ENCODE results near the gene OPCML.

Gene OPCML

DNA sequence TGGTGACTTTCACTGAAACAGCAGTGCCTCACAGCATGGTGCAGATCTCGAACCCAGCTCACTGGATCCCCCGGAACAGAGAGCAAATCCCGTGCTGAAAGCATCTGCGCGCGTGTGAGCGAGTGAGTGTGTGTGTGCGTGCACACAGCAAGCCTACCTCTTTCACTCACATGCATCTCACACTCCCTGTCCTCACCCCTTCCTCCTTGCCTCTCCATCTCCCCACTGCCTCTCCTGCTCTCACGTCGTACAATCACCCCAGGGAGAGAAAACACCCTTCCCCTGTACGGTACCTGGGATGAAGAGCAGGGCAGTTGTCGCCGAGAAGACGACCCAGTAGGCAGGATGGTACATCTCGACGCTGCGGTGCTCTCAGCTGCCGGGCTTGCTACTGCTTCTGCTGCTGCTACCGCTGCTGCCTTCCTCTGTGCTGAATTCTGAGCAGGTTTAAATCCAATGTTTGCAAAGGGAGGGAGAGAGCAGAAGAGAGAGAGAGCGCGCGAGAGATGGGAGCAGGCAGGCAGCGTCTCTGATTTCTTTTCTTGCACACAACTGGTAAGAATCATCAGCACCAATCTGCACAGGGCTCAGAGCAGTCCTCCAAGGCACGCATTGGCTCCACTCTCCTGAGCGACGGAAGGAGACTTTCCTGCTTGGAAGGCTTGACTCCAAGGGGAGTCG lies at the start of gene OPCML:
OPCML (minus strand) TSS at position 531 of the 681 bp plus-strand sequence.
- no peak for DNase-seq

DNA sequence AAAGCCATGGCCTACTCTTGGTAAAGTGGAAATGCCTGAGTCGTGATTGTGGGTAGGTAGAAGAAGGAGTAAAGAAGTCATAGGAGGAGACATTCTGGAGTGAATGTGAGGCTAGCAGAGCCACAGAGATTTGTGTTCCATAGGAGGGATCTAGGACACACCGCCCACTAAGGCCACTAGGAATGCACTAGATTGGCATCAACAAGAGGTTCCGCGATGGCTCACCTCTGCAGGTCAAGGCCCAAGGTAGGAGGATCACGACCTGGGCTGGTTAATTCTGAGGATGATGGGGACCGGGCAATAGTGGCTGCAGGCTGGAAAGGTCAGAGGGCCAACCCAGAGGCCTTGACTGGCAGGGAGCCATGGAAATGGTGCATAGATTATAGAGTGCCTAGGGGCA lies 48.8 kb upstream of the OPCML start:
- no peak for DNase-seq

DNA sequence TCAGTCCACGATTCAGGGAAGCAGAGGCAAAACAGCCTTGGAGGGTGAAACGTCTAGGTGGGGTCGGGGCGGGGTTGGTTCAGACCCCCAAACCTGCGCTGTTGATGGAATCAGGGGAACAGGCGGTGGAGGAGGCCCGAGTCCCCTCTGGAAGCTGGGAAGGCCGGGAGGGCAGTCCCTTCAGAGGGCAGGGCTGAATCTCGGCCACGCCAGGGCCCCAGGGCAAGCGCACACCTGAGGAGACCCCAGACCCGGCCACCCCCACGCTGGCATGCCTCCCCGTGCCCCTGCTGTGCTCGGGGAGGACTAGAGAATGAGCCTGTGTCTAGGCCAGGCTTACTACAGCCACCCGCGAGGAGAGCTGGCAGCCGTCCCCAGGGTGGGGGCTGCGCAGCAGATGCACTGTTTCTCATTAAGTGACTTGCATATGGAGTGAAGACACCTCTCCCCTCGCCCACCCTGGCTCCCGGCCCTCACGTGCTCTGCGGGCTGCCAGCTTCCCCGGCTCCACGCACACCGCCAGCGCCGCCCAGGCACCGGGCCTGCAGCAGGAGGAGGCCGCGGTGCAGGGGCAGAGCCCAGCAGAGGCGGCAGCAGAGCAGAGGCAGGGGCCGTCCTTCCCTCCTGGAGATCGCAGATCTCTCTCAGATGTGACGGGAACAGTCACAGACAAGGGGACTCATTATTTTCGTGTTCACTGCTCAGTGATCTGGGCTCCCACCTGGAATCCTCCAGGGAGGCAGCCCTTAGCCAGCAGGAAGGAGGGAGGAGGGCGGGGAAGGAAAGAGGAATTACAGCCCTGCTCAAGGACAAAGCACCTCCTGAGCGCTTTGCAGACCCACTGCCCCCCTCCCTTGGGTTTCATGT lies 47.1 kb upstream of the OPCML start:
- no peak for DNase-seq

DNA sequence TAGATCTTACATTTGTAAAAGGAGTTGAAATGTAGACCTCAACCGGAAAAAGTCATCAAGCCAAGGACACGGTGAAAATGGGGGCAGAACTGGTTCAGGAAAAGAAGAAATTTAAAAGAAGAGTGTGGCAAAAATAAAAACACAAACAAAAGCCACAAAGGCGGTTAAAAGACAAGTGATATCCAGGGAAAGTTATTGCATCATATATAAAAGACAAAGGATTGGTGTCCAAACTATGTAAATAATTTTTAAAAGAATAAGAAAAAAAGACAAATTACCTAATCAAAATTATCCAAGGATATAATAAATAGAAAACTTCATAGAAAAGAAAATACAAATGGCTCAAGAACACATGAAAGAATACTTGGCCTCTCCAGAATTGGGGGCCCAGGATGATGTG lies 45.1 kb upstream of the OPCML start:
- DNase-seq = no peak

DNA sequence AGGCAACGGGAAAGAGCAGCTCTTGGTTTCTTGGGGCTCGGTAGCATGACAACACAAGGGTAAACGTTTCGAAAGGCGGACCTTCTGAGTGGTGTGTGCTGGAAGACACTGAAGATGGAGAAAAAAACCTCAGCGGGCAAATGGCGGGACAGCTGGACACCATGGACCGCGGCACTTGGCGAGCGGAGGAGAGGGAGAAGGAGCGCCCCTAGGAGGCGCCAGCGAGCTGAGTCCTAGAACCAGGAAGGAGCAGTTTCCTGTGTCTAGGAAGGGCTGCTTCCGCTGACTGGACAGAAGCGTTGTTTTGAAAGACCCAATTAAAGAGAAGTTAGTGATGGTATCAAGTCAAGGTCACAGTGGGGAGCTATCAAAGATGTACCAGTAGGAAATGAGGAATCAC lies 44.0 kb upstream of the OPCML start:
- peak in 1 of 2 donors; percentile 20 for DNase-seq

DNA sequence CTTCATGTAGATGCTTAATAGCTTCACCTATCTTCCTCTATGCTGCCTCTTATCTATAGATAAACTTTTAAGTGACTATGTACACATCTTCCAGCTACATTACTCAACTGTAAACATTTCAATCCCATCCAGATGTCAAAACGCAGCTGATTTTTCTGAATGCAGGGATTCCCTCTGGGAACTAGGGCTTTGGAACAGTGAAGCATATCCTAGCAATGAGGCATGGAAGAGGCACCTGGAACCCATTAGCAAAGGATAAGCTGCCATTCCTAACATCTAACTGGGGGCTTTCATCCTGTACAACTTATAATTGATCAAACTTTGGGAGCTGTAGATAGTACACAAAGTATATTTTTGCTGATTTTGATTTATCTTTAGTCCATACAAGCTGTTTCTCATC lies 40.8 kb upstream of the OPCML start:
- no peak for DNase-seq

DNA sequence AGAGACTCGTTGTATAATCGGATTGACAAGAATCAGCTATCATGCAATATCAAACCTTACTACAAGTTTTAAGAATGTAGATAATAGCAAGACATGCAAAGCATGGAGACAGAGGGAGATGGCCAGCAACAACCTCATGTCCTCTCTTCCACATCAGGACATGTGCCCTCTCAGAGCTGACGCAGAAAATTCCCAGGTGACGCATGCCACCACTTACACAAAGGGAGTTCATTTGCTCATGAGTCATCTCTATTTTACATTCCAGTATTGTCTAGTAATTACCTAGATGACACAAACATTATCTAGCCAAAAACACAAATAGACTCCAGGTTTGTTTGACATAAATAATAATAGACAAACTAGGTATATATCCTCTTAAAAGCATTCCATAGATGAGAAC lies 38.1 kb upstream of the OPCML start:
- DNase-seq = no peak

DNA sequence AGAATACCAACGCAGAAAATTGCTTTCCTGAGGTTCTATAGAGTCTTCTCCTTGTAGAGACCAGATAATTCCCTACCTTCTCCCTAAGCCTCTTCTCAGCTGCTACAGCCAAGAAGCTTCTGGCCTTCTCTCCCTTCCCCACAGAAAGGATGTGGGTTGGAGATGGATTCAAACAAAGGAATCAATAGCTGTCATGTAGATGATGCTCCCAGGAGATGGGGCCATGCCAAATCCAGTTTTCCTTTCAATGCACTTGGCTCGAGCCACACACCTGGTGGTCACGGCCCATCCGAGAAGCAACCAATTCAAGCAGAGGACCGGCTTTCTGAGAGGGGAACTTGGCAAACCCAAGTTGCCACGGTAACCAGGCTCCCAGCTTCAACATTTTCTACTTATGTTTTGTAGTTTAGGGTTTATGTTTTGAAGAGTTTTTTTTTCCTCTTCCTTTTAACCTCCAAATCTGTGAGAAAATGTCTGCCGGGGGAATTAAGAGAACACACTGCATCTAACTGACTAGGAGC lies 31.3 kb upstream of the OPCML start:
- DNase-seq = no peak

DNA sequence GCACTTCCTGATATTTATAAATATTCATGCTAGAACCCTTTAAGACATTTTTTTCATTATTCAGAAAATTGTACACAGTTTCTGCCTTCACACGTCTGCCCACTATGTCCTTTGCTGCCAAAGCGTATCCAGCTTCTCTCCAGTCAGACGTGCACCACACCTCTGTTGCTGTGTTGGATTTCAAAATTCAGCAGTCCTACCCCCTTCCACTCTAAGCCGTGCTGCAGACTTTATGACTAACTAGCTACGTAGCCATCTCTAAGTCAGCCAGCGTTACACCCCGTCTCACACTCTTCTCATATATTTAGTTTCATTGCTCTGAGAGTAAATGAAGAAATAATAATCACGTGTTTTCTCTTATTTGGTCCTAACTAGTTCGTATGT lies 28.2 kb upstream of the OPCML start:
- DNase-seq = no peak

DNA sequence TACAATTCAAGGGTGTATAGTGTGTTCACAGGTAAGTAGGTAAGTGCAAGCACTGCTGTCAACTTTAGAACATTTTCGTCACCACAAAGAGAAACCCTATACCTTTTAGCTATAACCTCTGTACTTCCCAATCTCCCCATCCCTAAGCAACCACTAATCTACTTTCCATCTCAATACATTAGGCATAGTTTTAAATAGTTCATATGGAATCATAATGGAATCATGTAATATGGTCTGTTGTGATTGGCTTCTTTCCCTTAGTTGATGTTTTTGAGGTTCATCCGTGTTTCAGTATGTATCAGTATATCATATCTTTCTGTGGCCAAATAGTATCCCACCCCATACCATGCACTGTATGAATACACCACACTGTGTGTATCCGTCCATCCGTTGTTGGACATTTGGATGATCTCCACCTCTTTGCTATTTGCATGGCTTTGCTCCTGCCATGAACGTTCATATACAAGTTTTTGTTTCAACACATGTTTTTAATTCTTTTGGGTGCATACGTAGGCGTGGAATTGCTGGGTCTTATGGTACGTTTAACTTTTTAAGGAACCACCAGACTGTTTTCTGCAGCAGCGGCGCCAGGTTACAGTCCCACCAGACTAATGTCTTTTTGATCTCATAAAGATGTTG lies 27.7 kb upstream of the OPCML start:
- no peak for DNase-seq

DNA sequence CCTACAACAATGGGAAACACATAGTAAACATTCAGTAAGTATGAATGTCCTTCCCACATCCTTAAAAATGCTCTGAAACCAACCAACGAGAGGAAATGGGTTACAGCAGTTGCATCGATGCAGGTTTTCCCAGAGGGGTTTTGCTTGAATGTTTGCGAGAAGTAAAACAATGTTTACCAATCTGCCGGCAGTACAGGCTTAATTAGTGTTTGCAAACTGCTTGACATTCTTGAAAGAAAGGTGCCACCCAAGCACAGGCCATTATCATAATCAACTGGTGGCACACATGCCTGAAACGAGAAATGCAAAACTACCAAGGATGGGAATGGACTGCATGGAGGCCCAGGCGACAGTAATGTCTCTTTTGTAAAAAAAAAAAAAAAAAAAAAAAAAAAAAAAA lies 27.1 kb upstream of the OPCML start:
- no peak for DNase-seq

DNA sequence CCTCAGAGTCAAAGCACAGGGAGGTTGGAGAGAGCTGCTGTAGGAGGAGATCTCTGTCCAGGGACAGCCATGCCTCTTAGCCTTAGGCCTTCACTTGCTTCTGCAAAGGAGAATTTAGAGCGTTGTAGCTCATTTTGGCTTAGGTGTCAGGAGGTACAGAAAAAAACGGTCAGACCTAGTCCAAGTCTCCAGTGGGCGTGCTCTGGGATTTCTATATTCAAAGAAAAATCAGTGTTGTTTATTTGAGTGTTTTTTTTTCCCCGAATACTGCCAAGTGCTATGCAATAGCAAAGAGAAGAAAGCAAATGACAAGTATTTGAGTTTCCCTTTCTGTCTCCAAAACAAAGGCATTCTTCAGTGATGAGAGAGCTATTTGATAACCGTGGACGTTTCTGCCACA lies 22.7 kb upstream of the OPCML start:
- DNase-seq = no peak

DNA sequence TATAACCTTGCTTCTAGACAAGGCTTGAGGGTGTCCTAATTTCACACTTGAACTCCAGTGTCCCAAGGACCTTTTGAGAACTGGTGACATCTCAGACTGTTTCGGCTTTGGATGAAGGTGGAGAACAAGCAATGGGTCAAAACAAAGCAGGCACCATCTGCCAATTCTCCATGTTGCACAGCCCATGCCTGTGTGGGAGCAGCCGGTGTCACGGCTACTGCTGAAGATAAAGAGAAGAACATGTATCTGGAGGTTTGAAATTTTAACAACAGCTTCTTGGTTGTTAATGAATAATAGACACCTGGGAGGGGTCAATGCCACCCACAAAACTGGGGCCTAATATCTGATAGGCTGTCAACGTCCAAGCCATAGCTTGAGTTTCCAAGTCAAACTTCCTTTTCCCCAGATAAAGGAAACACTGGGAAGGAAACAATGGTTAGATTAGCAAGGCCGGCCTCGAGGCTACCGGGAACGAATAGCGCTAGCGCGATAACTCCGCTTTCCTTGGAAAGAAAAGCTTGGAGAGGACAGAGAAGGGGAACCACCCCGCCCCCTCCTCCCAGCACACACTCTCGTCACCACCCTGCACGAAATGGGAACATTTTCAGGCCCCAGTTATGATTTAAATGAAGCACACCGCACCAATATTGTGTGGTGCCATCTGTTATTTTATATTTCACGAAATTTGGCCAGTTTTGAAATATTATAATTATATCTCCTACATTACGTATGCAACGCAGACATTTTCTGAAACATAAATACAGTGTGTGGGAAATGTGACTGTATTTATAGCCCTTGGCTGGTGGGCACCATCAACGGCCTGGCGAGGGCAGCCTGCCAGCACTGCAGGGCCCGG lies 21.8 kb upstream of the OPCML start:
- no peak for DNase-seq

DNA sequence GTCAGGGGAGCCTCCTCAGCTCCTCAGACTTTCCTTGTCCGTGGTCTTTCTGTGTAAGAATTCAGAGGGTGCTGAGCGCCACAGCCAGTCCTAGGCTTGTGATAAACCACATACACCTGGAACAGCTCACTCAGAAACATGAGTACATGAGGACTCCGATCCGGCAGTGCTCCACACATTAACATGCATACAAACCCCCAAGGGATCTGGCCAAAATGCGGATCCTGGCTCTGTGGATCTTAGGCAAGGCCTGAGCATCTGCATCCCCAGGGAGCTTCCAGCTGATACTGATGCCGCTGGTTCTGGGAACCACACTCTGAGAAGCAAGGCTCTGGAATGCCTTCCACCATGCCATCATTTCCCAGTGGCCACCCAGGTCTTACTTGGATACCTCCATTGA lies 20.6 kb upstream of the OPCML start:
- DNase-seq = no peak

DNA sequence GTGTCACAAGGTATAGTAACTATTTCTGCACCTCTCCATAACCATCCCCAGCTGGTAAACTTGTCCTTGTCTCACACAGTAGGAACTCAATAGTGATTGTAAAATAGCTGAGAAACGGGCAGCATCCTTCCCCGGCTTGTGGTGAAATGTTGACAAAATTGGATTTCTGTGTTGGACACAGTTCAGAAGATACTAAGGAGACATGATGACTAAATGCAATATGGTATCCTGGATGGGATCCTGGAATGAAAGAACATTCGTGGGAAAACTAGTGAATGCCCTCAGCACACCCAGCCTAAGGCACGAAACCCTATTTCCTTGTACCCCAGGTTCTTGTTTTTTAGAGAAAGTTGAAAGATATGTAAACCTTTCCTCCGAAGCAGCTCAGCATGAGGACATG lies 18.8 kb upstream of the OPCML start:
- DNase-seq = no peak

DNA sequence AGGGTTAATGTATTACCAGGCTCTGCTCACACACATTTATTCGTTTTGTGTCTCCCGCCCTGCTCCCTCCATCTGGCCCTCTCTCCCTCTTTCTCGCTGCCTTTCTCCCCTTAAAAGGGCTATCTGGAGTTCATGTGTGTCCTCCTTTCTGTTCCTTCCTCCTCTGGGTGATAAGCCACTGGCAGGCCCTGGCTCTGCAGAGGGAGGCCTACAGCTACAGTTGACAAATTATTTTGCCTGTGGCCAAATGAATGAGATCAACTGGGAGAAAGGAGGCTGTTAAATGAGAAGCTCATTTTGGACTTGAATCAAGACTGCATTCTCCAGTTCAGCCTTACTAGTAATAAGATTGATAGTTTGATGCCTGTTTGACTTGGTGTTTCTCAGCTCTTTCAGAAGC lies 17.5 kb upstream of the OPCML start:
- no peak for DNase-seq

DNA sequence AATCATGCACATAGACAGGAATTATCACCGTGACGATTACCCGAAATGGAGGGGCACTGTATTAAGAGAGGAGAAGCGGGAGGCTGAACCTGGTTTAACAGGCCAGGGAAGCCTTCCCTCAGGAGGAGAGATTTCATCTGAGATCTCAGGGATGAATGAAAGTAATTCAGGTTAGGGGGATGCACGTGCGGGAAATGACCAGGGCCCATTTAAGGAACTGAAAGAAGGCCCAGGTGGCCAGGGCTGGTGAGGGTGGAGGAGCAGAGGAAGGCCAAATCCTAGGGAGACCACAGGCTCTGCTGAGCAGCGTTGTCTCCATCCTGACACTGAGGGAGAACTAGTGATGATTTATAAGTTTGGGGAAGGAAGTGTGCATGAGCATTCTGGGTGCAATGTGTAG lies 16.3 kb upstream of the OPCML start:
- DNase-seq = no peak

DNA sequence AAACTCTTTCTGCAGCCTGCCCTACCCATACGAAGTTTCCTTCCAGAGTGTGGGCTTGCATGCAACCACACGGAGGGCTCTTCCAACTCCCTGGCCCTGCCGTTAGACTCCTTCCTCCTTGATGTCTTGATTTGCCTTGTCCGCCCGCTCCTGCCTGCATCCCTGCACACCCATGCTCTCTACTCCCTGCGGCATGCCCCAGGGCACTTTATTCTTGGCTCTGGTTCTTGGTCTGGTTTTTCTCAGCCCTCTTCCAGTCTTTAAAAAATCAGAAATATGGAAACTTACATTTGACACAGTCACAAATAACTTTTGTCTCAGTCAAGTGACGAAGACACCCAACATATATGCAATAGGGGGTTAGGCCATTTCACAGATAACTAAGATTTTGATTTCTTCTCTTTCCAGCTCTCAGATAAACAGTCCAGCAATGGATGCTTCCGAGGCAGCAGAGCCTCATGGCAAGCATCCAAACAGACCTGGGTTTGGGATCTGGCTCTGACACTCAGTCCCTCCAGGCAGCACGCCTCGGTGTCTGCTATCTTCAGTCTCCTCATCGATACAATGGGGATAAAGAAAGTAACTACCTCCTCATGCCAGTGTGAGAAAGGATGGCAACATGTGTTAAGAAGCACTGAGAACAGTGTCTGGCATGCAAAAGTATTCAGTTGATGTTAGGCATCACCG lies 15.7 kb upstream of the OPCML start:
- no peak for DNase-seq

DNA sequence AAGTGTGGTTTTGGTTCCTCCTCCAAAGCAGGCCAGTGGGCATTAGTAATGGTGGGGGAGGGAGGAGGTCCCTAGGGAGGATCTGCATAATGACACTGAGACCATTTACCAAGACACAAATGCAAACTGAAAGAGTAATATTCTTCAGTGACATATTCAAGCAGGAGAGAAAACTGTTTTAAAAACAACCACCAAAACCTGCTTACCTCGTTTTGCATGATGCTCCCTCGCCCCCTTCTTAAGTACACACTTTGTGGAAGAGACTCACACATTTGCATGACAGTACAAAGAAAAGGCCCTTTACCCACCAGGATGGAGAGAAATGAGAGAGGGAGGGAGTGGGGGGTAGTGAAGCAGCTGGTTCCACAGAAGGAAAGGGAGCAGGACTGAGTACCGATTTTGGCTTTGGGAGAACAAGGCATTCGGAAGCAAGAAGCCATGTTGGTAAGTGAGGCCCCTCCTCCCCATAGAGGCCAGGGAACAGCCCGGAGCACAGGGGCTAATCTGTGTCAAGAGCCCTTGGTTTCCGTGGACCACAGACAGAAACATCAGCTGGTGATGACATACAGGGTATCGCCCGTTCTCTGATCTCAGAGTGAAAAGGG lies 13.0 kb upstream of the OPCML start:
- DNase-seq = no peak

DNA sequence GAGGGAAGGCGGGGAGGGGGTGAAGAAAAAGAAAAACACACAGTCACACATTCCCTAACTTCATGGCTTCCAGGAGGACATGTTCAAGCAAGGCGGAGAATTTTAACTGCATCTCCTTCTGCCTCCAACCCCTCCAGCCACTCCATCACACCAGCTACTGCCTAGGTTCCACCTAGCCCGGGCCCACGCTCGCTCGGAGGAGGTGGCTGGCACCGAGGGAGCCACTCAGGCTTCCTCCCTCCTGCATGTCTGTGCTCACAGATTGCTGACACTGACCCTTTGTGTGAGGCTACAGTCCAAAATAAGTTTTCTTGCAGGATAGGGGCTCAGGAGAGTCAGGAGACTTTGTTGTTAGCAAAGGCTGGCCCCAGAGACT lies 9.4 kb upstream of the OPCML start:
- DNase-seq = no peak

DNA sequence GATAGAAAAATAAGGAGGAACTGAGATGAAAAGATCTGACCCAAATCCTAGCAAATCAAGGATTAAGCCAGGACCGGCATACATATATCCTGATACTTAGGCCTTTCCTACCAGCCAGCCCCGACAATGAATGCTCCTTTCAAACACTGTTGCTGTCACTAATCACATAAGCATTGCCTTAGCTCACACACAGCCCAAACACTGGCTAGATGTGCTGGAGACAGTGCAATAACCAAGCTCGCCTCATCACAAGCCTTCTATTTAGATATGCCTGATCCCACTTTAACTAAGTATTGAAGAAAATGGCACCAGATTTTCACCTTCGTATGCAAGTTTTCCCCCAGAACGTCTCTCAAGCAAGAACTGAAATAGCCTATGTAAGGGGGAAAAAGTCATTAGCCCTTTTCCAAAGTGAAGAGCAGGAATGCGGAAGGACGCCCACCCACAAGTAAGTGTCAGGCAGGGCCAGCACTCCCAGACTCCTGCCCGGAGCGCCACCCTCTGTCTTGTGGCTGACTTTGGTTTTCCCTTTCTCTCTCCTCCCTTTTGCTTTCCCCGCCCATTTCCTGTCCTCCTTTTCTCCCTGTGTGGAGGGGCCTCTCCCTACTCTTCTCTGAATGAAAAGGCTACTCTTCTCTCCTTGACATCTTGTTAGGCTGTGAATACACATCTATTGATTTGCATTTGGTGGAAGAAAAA lies 8.9 kb upstream of the OPCML start:
- DNase-seq = no peak
